Measurements from ENCODE around the gene MRPS18B. TPM values are rescaled to one million over a fixed set of nuclear protein-coding genes. Genes with fewer than 3 reads are reported as not detected.
"Not testable (repeated sequence)": the region's sequence is repeated elsewhere in the genome, so short reads cannot be mapped to it uniquely, and the experiment has no call there.

The MRPS18B gene
- polyA plus RNA-seq, 1 experiment: 56.6 TPM

DNA sequence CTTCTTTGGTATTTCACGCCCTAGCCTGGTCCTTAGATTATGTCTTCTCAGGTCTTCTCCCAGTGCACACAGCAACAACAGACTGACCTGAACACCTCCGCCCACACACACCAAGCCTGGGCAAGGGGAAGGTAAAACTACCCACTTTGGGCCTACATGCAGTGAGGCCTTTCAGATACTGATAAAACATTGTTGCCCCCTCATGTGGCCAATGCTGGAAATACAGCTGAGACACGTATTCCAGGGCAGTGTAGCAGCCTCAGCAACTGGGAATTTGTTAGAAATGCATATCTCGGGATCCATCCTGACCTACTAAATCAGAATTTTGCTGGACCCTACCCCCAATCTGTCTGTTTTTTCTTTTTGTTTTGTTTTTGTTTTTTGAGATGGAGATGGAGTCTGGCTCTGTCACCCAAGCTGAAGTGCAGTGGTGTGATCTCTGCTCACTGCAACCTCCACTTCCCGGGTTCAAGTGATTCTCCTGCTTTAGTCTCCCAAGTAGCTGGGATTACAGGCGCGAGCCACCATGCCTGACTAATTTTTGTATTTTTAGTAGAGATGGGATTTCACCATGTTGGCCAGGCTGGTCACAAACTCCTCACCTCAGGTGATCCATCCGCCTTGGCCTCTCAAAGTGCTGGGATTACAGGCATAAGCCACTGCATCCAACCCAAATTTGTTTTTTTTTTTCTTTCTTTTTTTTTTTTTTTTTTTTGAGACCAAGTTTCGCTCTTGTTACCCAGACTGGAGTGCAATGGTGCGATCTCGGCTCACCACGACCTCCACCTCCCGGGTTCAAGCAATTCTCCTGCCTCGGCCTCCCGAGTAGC, 20.1 kb upstream of the MRPS18B start:
- peak; percentile 48 for DNase-seq (ENCODE audit: low read depth, low spot score)
- TF ChIP-seq, protein P1, sequence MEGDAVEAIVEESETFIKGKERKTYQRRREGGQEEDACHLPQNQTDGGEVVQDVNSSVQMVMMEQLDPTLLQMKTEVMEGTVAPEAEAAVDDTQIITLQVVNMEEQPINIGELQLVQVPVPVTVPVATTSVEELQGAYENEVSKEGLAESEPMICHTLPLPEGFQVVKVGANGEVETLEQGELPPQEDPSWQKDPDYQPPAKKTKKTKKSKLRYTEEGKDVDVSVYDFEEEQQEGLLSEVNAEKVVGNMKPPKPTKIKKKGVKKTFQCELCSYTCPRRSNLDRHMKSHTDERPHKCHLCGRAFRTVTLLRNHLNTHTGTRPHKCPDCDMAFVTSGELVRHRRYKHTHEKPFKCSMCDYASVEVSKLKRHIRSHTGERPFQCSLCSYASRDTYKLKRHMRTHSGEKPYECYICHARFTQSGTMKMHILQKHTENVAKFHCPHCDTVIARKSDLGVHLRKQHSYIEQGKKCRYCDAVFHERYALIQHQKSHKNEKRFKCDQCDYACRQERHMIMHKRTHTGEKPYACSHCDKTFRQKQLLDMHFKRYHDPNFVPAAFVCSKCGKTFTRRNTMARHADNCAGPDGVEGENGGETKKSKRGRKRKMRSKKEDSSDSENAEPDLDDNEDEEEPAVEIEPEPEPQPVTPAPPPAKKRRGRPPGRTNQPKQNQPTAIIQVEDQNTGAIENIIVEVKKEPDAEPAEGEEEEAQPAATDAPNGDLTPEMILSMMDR (IDR thresholded peaks at IDR 0.05; ENCODE audit: low read depth, low read length): peak; percentile 78
- not testable (repeated sequence) for H3K27me3 ChIP-seq (ENCODE audit: control insufficient read depth, insufficient read depth, low read length); H3K4me3 ChIP-seq (ENCODE audit: low read depth, low read length); H3K9me3 ChIP-seq (ENCODE audit: control insufficient read depth, insufficient read depth, low read length); H3K27ac ChIP-seq (ENCODE audit: low read depth, low read length)
- ChIA-PET POLR2A (interaction anchor here (0.6 to 6.4 kb wide), 9 partner anchors 10 to 1182 kb away, joined by 3 to 69 read pairs (median 4); partner anchors contain the start of gene PRR3), CTCF (interaction anchor here (0.7 to 2.8 kb wide), 17 partner anchors 10 to 144 kb away, joined by 3 to 29 read pairs (median 4); partner anchors contain the start of genes ABCF1, DHX16 and PRR3)

DNA sequence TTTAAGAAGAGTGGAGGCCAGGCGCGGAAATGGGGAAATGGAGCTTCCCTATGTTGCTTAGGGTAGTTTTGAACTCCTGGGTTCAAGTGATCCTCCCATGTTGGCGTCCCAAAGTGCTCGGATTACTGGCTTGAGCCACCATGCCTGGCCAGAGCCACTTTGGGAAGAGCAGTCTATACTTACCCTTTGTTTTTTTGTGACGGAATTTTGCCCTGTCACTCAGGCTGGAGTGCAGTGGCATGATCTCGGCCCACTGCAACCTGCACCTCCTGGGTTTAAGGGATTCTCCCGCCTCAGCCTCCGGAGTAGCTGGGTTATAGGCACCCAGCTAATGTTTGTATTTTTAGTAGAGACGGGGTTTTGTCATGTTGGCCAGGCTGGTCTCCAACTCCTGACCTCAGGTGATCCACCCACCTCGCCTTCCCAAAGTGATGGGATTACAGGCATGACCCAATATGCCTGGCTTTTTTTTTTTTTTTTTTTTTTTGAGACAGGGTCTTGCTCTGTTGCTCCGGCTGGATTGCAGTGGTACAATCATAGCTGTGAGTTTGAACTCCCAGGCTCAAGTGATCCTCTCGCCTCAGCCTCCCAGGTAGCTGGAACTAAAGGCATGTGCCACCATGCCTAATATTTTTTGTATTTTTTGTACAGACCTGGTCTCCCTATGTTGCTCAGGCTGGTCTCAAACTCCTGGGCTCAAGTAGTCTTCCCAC, 18.6 kb upstream of the MRPS18B start:
- no peaks in the 10 kb centered on the region for H3K27me3 ChIP-seq (ENCODE audit: control insufficient read depth, insufficient read depth, low read length)
- CTCF ChIA-PET: interaction anchor here (0.6 to 1.4 kb wide), 2 partner anchors 117 to 538 kb away, joined by 3 read pairs; no protein-coding TSS in a partner anchor
- H3K4me3 ChIP-seq (ENCODE audit: low read depth, low read length): no peak overlapping the region
- TF ChIP-seq, protein P1 (IDR thresholded peaks at IDR 0.05; ENCODE audit: low read depth, low read length): no peak
- no peak for DNase-seq (ENCODE audit: low read depth, low spot score)
- no peaks in the 10 kb centered on the region; the same call in 1 of the 2 replicates for H3K9me3 ChIP-seq (ENCODE audit: control insufficient read depth, insufficient read depth, low read length)
- POLR2A ChIA-PET: interaction anchor here (6.4 kb wide), 1 partner anchor 15 kb away, joined by 69 read pairs; no protein-coding TSS in a partner anchor
- H3K27ac ChIP-seq (ENCODE audit: low read depth, low read length): no peak overlapping the region

DNA sequence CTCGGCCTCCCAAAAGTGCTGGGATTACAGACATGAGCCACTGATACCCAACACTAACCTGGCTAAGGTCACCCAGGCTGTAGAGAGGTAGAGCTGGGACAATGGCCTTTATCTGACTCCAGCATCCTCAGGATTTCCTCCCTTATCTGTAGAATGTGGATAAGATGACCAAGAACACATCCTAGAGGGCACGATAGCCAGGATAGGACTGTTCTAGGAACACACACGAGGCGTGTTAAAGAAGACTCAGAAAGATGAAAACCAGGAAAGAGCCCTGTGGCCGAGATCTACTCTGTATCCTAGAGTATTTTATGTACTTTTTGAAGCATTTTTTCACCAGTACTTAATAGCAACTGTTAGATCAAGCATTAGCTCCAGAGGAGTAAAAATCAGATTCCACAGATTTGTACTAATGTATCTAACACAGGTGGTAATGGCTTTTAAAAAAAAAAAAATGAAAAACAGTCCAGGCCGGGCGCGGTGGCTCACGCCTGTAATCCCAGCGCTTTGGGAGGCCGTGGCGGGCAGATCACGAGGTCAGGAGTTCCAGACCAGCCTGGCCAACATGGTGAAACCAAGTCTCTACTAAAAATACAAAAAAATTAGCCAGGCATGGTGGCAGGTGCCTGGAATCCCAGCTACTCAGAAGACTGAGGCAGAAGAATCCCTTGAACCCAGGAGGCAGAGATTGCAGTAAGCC, 17.9 kb upstream of the MRPS18B start:
- Histone ChIP-seq H3K9me3 (ENCODE audit: control insufficient read depth, insufficient read depth, low read length) (no peaks in the 10 kb centered on the region; the same call in 1 of the 2 replicates), H3K27me3 (ENCODE audit: control insufficient read depth, insufficient read depth, low read length) (no peaks in the 10 kb centered on the region), H3K4me3 (ENCODE audit: low read depth, low read length) (no peak overlapping the region), H3K27ac (ENCODE audit: low read depth, low read length) (peak overlapping the region; percentile 0)
- DNase-seq (ENCODE audit: low read depth, low spot score): no peak
- POLR2A ChIA-PET: interaction anchor here (1.4 to 6.4 kb wide), 2 partner anchors 11 to 14 kb away, joined by 7 to 69 read pairs; no protein-coding TSS in a partner anchor
- TF ChIP-seq, protein P1 (IDR thresholded peaks at IDR 0.05; ENCODE audit: low read depth, low read length): no peak
- CTCF ChIA-PET: interaction anchor here (1.4 kb wide), 1 partner anchor 118 kb away, joined by 3 read pairs; no protein-coding TSS in a partner anchor

DNA sequence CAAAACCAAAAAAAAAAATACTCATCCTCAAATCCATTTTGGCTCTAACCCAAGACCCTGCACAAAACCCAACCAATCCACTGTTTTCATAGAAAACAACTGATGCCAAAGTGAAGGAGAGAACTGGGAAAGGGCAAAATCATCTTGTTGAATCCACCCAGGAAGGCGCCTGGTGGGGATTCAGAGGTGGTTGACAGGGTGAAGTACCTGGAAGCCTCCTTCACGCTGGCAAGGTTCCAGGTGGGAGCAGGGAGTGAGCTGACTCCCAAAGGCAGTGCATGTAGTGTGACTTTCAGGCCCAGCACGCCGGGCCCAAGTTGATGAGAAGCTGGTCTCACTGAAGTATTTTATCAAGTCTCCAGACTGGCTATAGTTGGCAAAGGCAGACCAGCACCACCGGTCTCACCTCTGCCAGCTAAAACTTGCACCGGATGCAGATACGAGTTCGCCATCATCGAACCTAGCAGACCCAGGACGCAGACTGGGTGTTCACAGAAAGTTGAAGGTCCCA, 17.1 kb upstream of the MRPS18B start:
- H3K27ac ChIP-seq (ENCODE audit: low read depth, low read length): peak overlapping the region; percentile 21
- no peaks in the 10 kb centered on the region for H3K27me3 ChIP-seq (ENCODE audit: control insufficient read depth, insufficient read depth, low read length)
- CTCF ChIA-PET: interaction anchor here (1.4 kb wide), 1 partner anchor 118 kb away, joined by 3 read pairs; no protein-coding TSS in a partner anchor
- no peaks in the 10 kb centered on the region; the same call in 1 of the 2 replicates for H3K9me3 ChIP-seq (ENCODE audit: control insufficient read depth, insufficient read depth, low read length)
- no peak overlapping the region for H3K4me3 ChIP-seq (ENCODE audit: low read depth, low read length)
- DNase-seq (ENCODE audit: low read depth, low spot score): no peak
- TF ChIP-seq, protein P1 (IDR thresholded peaks at IDR 0.05; ENCODE audit: low read depth, low read length): no peak
- POLR2A ChIA-PET: interaction anchor here (1.4 to 6.4 kb wide), 2 partner anchors 10 to 14 kb away, joined by 7 to 69 read pairs; no protein-coding TSS in a partner anchor
